Measurements from ENCODE around the gene CFB. TPM values are rescaled to one million over a fixed set of nuclear protein-coding genes. Genes with fewer than 3 reads are reported as not detected.

CFB gene
- total RNA-seq = 1.9 and 13.8 TPM in 2 replicates

- peak; percentile 29 for DNase-seq (ENCODE audit: low read depth)
- no peak within 1 kb of the TSS for H3K4me3 ChIP-seq (ENCODE audit: low read depth, low read length)
- no peaks in the 10 kb centered on the region for H3K36me3 ChIP-seq (ENCODE audit: control insufficient read depth, insufficient read depth, low read length)
- H3K27me3 ChIP-seq (ENCODE audit: control insufficient read depth, insufficient read depth, low read length) = peaks cover 14% of the 10 kb centered on the region
- no peak for TF ChIP-seq CTCF (IDR thresholded peaks at IDR 0.05; ENCODE audit: insufficient read depth, low read length, poor library complexity, severe bottlenecking)
These were observed at the start of gene CFB for GRCh38 chr6:31945507-31946369. CFB (plus strand) TSS chr6:31946095; CDS start chr6:31946222, 127 bp downstream.

DNA sequence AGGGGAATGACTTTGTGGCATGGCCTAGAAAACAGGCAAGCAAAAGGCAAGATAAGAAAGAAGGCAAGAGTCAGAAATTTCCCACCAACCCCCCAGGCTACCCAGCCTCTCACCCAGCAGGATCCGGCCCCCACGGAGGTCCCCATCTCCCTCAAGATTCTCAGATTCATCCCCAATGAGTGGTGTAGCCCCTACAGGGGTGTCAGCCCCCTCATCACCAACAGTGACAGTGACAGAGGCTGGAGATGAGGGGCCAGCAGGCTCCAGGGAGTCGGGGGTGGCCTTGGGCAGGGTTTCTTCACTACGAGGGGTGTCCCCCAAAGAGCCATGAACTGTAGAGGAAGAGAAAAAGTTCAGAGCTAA, 49.4 kb upstream of the CFB start:
- H3K36me3 ChIP-seq (ENCODE audit: control insufficient read depth, insufficient read depth, low read length) = peaks cover 1% of the 10 kb centered on the region
- DNase-seq (ENCODE audit: low read depth) = no peak
- no peak for TF ChIP-seq CTCF (IDR thresholded peaks at IDR 0.05; ENCODE audit: insufficient read depth, low read length, poor library complexity, severe bottlenecking)
- peak overlapping the region; percentile 83 for H3K4me3 ChIP-seq (ENCODE audit: low read depth, low read length)
- H3K27me3 ChIP-seq (ENCODE audit: control insufficient read depth, insufficient read depth, low read length) = no peaks in the 10 kb centered on the region

GRCh38 chr6:31896856-31897611, 48.9 kb upstream of the CFB start:
- Histone ChIP-seq H3K27me3 (ENCODE audit: control insufficient read depth, insufficient read depth, low read length) (no peaks in the 10 kb centered on the region), H3K36me3 (ENCODE audit: control insufficient read depth, insufficient read depth, low read length) (peaks cover 1% of the 10 kb centered on the region), H3K4me3 (ENCODE audit: low read depth, low read length) (peak overlapping the region; percentile 83)
- DNase-seq (ENCODE audit: low read depth) = no peak
- TF ChIP-seq CTCF (IDR thresholded peaks at IDR 0.05; ENCODE audit: insufficient read depth, low read length, poor library complexity, severe bottlenecking) = no peak

DNA sequence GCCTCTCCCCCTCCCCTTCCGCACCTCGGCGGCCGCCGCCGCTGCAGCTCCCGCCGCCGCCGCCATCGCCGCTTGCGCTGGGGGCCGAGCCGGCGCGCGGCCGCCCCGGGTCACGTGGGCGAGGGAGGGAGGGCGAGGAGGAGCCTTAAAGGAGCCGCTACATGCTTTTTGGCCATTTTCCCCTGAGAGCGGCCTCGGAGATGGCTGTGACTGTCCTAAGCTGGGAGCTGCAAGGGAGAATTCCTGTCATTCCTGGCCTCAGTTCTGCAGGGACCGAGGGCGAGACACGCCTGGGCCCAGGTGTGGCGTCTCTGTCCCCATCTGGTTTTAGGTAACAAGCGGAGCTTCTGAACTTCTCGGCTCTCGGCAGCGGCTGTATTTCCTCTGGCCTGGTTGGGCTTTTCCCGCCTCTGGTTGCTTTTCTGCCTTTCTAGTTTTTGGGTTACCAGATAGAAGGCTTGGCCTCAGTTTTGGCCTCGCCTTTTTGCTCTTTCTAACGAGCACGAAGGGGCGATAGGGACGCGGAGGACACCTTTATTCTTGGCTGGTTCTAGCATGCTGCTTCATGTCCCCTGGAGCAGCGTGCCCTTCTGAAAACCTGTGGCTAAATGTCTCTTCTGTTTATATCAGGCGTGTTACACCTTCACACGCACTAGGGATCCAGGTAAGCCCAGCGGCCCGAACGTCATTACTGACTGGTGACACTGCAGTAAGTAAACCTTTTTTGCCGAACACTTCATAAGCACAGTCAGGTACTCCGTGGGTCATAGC, 48.1 kb upstream of the CFB start, which contains the start of gene EHMT2:
Gene EHMT2, minus strand, starts transcription at position 87 of the 771 bp plus-strand sequence. Its CDS starts 21 bp downstream, at position 66.
- no peaks in the 10 kb centered on the region for H3K27me3 ChIP-seq (ENCODE audit: control insufficient read depth, insufficient read depth, low read length)
- peak within 1 kb of the TSS; percentile 83 for H3K4me3 ChIP-seq (ENCODE audit: low read depth, low read length)
- no peaks in the 10 kb centered on the region for H3K36me3 ChIP-seq (ENCODE audit: control insufficient read depth, insufficient read depth, low read length)
- no peak for DNase-seq (ENCODE audit: low read depth)
- TF ChIP-seq CTCF (IDR thresholded peaks at IDR 0.05; ENCODE audit: insufficient read depth, low read length, poor library complexity, severe bottlenecking) = no peak

DNA sequence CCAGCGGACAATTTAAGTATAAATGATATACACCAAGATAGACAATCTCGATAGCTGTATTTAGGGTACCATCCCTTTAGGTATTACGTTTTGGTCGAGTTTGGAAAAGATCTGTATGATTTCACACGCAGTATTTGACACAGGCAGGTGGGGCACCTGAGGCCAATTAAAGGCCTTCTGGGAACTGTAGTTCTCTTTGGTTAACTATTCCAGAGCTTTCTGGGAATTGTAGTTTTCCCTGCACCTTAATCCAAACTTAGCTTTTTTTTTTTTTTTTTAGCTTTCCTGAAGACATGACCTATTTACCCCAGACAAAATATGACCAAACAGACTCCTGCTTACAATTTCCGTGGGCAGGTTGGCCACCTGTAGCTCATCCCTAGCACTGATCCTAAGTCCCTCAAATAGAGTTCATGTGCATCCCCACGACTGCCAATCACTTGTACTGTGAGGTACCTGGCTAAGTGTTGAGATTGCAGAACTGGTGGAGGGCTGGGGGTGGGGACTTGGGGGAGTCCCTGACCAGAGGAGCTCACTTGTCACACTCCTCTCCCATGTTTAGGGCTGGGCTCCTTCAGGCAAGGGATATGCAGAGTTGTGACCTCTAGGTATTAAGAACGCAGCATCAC, 47.4 kb upstream of the CFB start:
- Histone ChIP-seq H3K36me3 (ENCODE audit: control insufficient read depth, insufficient read depth, low read length) (no peaks in the 10 kb centered on the region), H3K4me3 (ENCODE audit: low read depth, low read length) (peak overlapping the region; percentile 83), H3K27me3 (ENCODE audit: control insufficient read depth, insufficient read depth, low read length) (no peaks in the 10 kb centered on the region)
- no peak for DNase-seq (ENCODE audit: low read depth)
- peak; percentile 10 for TF ChIP-seq CTCF (IDR thresholded peaks at IDR 0.05; ENCODE audit: insufficient read depth, low read length, poor library complexity, severe bottlenecking)
